GM19099 (cell line): Measurements from ENCODE around the gene PCDHGC4.

Experiments used
- POLR2A ChIP-seq: IDR thresholded peaks from 3 replicates; pipeline ENCODE4 v1.6.1; 2011; ENCODE audit warnings: low read depth; ENCODE audit not compliant: insufficient read length; ENCODE audit errors: extremely low read depth

PCDHGC4 gene

GRCh38 chr5:141514330-141515133 is 29.7 kb downstream of the PCDHGC4 start:
- no peak for TF ChIP-seq POLR2A

DNA sequence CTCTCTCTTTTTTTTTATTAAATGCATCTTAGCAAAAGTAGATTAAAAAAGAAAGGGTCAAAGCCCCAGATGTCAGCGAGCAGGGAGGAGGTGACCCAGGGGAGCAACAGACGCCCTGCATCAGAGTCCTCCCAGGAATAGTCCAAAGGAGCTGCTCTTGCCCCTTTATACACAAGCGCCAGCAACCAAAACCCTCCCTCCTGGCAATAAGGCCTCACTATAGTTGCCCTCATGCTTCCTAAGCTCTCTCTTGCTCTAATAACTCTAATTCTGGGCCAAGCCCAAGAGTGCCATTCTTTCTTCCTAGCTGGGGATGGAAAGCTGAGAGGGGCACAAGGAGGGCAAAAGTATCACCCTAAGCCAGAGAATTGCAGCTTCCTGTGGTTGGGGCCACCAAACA is 30.3 kb downstream of the PCDHGC4 start:
- TF ChIP-seq POLR2A: no peak

DNA sequence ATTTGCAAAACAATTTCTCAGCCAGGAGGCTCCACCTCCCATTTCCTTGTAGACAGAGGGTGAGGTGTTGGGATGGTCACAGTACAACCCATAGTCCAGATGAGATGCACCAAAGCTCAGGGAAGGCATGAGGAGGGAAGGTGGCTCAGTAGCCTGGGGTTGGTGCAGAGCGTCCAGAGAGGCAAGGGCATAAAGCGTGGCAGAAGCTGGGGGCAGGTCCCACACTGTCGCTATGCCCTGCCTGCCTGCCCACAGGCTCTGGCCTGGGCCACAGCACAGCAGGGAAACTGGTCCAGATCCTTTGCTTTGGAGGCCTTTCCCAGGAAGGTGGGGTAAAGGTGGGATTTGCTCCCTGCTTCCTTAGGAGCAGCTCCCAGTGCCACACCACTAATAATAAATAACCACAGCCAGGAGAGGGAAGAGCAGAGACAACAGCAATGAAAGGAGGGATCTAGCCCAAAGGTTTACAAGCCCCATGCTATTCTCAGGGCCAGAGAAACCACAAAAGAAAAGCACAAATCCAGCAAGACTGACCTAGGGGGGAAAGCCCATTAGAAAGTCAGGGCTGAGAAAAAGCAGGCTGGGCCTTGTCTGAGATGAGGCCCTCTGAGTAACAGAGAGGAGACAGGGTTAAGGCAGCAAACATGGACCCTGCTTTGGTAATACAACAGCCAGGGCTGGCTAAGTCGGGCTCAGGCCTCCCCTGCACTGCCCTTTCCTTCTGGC is 31.3 kb downstream of the PCDHGC4 start:
- no peak for TF ChIP-seq POLR2A

DNA sequence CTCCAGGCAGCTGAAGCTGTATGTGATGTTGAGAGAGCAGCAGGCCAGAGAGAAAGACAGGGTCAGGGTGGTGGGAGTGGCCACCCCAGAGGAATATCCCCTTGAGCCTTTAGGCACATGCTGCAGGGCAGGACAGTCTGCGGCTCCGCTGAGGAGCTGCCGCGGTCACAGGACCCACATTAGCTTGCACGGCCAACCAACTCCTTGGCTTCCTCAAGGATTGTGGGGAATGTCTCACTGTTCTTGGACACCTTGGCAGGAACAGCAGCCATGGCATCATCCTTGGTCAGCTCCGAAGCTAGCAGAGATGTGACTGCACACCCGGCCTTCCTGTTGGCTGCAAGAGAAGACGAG is 31.8 kb downstream of the PCDHGC4 start:
- no peak for TF ChIP-seq POLR2A

- no peak for TF ChIP-seq POLR2A
These were observed 32.5 kb downstream of the PCDHGC4 start for GRCh38 chr5:141517312-141517711.

DNA sequence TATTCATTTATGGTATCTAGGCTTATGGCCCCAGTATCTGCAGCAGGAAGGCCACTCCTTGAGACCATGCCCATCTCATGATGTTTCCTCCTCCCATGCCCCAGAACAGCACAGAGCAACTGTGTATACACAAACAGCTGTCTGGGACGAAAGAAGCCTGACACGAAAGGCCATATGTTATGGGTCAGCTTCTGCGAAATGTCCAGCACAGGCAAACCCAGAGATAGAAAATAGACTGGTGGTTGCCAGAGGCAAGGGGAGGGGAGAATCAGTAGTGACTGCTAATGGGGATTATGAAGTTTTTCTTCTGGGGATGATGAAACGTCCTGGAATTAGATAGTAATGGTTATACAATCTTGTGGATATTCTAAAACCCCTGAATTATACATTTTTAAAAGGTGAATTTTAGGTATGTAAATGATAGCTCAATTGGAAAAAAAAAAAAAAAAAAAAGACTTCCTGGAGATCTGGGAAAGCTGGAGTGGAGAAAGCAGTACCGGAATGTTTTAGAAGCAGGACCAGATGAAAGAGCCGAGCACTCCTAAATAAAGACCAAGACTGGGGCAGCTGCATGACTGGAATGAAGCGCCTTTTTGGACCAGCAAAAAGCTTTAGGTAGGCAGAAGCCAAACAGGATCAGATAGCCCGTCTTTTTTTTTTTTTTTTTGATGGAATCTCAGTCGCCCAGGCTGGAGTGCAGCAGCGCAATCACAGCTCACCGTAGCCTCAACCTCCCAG is 33.2 kb downstream of the PCDHGC4 start:
- TF ChIP-seq POLR2A: no peak

DNA sequence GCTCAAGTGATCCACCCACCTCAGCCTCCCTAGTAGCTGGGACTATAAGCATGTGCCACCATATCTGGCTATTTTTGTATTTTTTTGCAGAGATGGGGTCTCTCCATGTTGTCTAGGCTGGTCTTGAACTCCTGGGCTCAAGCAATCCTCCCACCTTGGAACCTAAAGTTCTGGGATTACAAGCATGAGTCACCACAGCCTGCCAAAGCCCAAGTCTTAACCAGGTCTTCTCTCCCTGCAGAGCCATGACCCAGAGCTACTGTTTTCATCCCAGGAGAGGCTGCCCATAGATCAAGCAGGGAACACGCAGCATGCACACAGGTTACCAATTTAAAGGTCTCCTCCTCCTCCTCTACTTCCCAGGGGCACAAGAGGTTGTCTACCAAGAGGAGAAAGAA is 33.8 kb downstream of the PCDHGC4 start:
- no peak for TF ChIP-seq POLR2A

DNA sequence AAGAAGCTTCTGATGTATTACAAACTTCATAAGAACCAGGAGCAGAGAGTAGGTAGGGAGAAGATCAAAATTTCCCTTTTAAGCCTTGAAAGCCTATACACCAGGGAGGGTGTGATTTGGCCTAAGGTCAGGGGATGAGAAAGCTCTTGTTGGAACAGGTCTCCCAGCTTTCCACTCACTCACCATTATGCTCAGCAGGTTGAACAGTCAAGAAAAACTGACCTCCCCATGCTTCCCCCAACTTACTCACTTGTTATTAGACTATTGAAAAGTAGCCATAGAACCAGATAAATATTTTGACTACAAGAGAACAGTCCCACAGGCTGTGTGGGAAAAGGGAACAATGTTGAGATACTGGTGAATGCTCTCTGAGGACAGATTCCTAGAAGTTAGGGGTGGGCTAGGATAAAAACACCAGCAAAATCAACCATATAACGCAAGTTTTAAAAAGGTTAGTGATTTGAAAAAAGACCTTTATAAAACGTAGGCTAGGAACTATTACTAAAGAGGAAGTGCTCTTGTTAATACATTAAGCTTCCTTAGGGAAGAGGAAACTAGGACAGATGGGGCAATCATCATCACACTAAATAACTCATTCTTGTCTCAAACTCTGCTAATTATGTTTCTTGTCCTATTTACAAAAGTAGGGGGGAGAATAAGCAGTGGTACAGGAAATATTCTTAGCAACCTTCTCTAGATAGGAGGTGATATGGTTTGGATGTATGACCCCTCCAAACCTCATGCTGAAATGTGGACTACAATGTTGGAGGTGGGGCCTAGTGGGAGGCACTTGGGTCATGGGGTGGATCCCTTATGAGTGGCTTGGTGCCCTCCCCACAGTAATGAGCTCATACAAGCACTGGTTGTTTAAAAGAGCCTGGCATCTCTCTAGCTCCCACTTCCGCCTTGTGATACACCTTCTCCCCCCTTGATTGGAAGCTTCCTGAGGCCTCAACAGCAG is 35.1 kb downstream of the PCDHGC4 start:
- no peak for TF ChIP-seq POLR2A

GRCh38 chr5:141521244-141521781 is 36.5 kb downstream of the PCDHGC4 start:
- no peak for TF ChIP-seq POLR2A

- TF ChIP-seq POLR2A: no peak
These were observed 37.5 kb downstream of the PCDHGC4 start for GRCh38 chr5:141522301-141522700.

DNA sequence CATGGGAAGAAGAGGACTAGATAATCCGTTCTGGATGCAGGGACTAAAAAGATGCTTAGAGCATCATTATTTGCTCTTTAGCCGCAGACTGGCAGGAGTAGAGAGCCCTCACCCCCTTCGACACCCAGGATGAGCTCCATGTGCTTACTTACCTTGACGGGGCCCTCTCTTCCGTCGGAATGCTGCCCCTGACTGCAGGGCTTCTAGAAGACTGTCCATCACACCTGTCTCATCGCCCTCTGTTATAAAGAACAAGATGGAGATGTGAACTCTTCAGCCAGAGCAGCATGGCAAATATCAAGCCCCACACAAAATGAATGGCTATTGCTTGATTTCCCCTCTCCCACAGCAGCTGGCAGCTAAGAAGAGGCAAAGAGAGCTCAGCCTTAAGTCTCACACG is 39.2 kb downstream of the PCDHGC4 start:
- TF ChIP-seq POLR2A: no peak

DNA sequence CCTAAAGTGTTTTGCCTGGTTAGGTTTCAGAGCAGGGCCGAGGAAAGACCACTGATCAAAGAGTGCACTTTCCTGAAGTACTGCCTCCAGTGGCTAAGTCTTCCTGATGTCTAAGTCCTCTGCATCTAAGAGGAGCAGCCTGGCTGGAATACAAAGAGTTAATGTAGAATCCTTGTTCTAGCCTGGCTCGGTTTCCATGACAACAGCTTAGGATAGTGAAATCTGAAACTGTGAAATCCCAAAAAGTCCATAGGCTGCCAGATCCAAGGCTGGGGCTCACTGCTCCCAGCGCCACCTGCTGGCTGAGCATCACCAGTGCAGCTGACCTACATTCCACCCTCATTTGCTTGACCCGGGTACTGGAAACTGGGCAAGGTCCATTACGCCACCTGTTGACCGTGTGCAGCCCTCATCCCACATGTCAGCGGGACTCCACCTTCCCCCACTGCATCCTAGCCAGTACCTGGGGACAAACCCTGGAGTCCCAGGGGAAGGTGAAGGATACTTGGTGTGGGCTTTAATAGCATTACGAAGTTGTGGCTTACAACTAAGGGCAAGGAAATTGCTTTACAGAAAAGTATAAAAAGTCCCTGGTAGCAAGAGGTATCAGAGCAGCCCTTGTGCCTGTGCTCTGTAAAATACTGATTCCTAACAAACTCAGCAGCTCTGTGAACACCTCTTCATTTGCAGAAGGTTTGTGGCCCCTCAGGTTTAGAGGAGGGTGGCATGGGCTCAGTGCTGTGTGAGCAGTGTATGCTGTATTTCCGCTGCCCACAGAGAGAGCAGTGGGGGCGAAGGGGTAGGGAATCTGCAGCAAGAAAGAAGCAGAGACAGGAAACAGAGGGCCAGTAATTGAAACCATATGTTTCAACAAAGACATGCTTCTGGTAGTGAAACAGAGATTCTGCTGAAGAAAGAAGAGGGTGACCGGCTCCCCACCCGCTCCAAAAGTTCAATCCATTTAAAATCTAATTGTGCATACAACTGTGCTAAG is 40.1 kb downstream of the PCDHGC4 start:
- TF ChIP-seq POLR2A: no peak

- no peak for TF ChIP-seq POLR2A
These were observed 40.8 kb downstream of the PCDHGC4 start for GRCh38 chr5:141525653-141526052.
